GM23248 (cell line): Measurements from ENCODE around the gene INKA1. TPM values are rescaled to one million over a fixed set of nuclear protein-coding genes. Genes with fewer than 3 reads are reported as not detected.

Source experiments
- DNase-seq: peaks from one replicate; pipeline ENCODE4 v3.0.0-alpha.2; 2015
- H2AFZ ChIP-seq: fragments of 200-600 bp; sonication (generic); 2 replicates; pipeline ENCODE4 v1.6.1; 2016; ENCODE audit warnings: antibody characterized with exemption
- H3F3A ChIP-seq: fragments of 200-600 bp; sonication (generic); 2 replicates; pipeline ENCODE4 v1.6.1; 2016; ENCODE audit warnings: mild to moderate bottlenecking, antibody characterized with exemption, mixed run types; ENCODE audit not compliant: insufficient read depth
- H3K27ac ChIP-seq: fragments of 200-600 bp; sonication (generic); 2 replicates; pipeline ENCODE4 v1.5.1; 2016; ENCODE audit warnings: mild to moderate bottlenecking
- H3K27me3 ChIP-seq: fragments of 200-600 bp; sonication (generic); replicated peaks from 2 replicates; pipeline ENCODE4 v1.6.1; 2016; ENCODE audit warnings: mild to moderate bottlenecking; ENCODE audit not compliant: insufficient read depth
- H3K36me3 ChIP-seq: fragments of 200-600 bp; sonication (generic); 2 replicates; pipeline ENCODE4 v1.6.1; 2016; ENCODE audit warnings: low read depth, mild to moderate bottlenecking
- H3K4me1 ChIP-seq: fragments of 200-600 bp; sonication (generic); 2 replicates; pipeline ENCODE4 v1.6.1; 2016; ENCODE audit warnings: mild to moderate bottlenecking; ENCODE audit not compliant: insufficient read depth
- H3K4me2 ChIP-seq: fragments of 200-600 bp; sonication (generic); one replicate; pipeline ENCODE4 v1.6.1; 2016; ENCODE audit warnings: mild to moderate bottlenecking; ENCODE audit not compliant: unreplicated experiment
- H3K4me3 ChIP-seq: fragments of 200-600 bp; sonication (generic); 2 replicates; pipeline ENCODE4 v1.5.1; 2016; ENCODE audit warnings: mild to moderate bottlenecking
- H3K79me2 ChIP-seq: fragments of 200-600 bp; sonication (generic); 2 replicates; pipeline ENCODE4 v1.6.1; 2016; ENCODE audit warnings: mild to moderate bottlenecking; ENCODE audit not compliant: insufficient read depth
- H3K9ac ChIP-seq: fragments of 200-600 bp; sonication (generic); 2 replicates; pipeline ENCODE4 v1.6.1; 2016; ENCODE audit warnings: mild to moderate bottlenecking
- H3K9me2 ChIP-seq: fragments of 200-600 bp; sonication (generic); 2 replicates; pipeline ENCODE4 v1.6.1; 2016; ENCODE audit warnings: mixed run types, mild to moderate bottlenecking, moderate library complexity; ENCODE audit not compliant: insufficient read depth
- H3K9me3 ChIP-seq: fragments of 200-600 bp; sonication (generic); one replicate; pipeline ENCODE4 v1.6.1; 2017; ENCODE audit warnings: low read depth
- H4K20me1 ChIP-seq: fragments of 200-600 bp; sonication (generic); 2 replicates; pipeline ENCODE4 v1.6.0; 2016; ENCODE audit not compliant: insufficient read depth
- EZH2 ChIP-seq: fragments of 200-600 bp; sonication (generic); IDR thresholded peaks from 2 replicates; pipeline ENCODE4 v1.6.1; 2018; ENCODE audit warnings: antibody characterized with exemption, mild to moderate bottlenecking; ENCODE audit not compliant: insufficient read depth, poor library complexity, severe bottlenecking
- EZH2phosphoT487 ChIP-seq: fragments of 200-600 bp; sonication (generic); IDR thresholded peaks from 2 replicates; pipeline ENCODE4 v1.6.1; 2018; ENCODE audit warnings: antibody characterized with exemption, moderate library complexity, mild to moderate bottlenecking, low read depth; ENCODE audit not compliant: insufficient read depth
- WGBS, 2 experiments: methylation state at CpG; one replicate each; pipeline ENCODE4 v1.1.6; 2015 to 2017; ENCODE audit warnings: low lambda C conversion rate in 2 of 2, low coverage in 1 of 2; ENCODE audit errors: missing lambda C conversion rate in 2 of 2; 5-methylcytosine and 5-hydroxymethylcytosine counted together
- in situ Hi-C: fragments of 300-500 bp; cut with MboI; formaldehyde crosslinking; loops from 2 replicates; pipeline ENCODE4 v1.15.0; 2020
- polyA plus RNA-seq: library from polyadenylated mRNA; unstranded; fragments of >200 nt; fragmentation: Nextera tagmentation; extraction: Ambion mirVana; gene quantifications from 2 replicates; pipeline ENCODE4 v1.2.1, GENCODE V29; 2016
- total RNA-seq: library from RNA; depleted of rRNA; stranded (reverse); fragments of >200 nt; shearing (Covaris generic); gene quantifications from 2 replicates; pipeline ENCODE4 v1.2.3, GENCODE V29; 2014

Gene INKA1
- total and polyA plus RNA-seq, 2 experiments from 2014 or later = 7.1 to 7.2 TPM

GRCh38 chr3:49788056-49788455 is 15.0 kb upstream of the INKA1 start:
- WGBS, 2 experiments = 91 to 97% methylated on average over 2 of the region's 2 CpGs
- H3K27ac ChIP-seq = no peak overlapping the region
- H3F3A ChIP-seq = no peaks in the 10 kb centered on the region
- H3K4me3 ChIP-seq = no peak overlapping the region
- H3K4me2 ChIP-seq = no peak overlapping the region
- H3K4me1 ChIP-seq = peaks cover 14% of the 10 kb centered on the region; the same call in 1 of the 2 replicates
- TF ChIP-seq EZH2phosphoT487 (no peak), EZH2 (no peak)
- no peaks in the 10 kb centered on the region for H3K9me2 ChIP-seq
- no peaks in the 10 kb centered on the region for H4K20me1 ChIP-seq
- peaks cover 33% of the 10 kb centered on the region for H3K79me2 ChIP-seq
- H3K9me3 ChIP-seq = no peaks in the 10 kb centered on the region
- no peak overlapping the region for H3K9ac ChIP-seq
- H3K27me3 ChIP-seq = no peaks in the 10 kb centered on the region
- in situ Hi-C loops = no loop called here
- no peak overlapping the region for H2AFZ ChIP-seq
- no peak for DNase-seq
- no peaks in the 10 kb centered on the region for H3K36me3 ChIP-seq

- WGBS, 2 experiments = 64 to 67% methylated on average over 9 of the region's 9 CpGs
- in situ Hi-C loops = no loop called here
Observed at GRCh38 chr3:49790626-49791411, 12.2 kb upstream of the INKA1 start.

GRCh38 chr3:49791571-49791970 is 11.5 kb upstream of the INKA1 start:
- no peaks in the 10 kb centered on the region for H4K20me1 ChIP-seq
- WGBS, 2 experiments = 88 to 93% methylated on average over 4 of the region's 4 CpGs
- TF ChIP-seq EZH2phosphoT487 (no peak), EZH2 (no peak)
- H3K9ac ChIP-seq = no peak overlapping the region
- no peak overlapping the region for H3K4me3 ChIP-seq
- no peak overlapping the region for H3K27ac ChIP-seq
- no peaks in the 10 kb centered on the region for H3K9me2 ChIP-seq
- no peak overlapping the region for H3K4me2 ChIP-seq
- DNase-seq = no peak
- in situ Hi-C loops = no loop called here
- no peaks in the 10 kb centered on the region for H3K79me2 ChIP-seq
- no peaks in the 10 kb centered on the region for H3K27me3 ChIP-seq
- H2AFZ ChIP-seq = no peak overlapping the region
- H3K36me3 ChIP-seq = no peaks in the 10 kb centered on the region
- H3K9me3 ChIP-seq = no peaks in the 10 kb centered on the region
- H3K4me1 ChIP-seq = 0 out of 2 replicates have a peak, but pooled peaks cover 6% of the 10 kb centered on the region
- no peaks in the 10 kb centered on the region for H3F3A ChIP-seq

More at GRCh38 chr3:49790626-49791411, 12.2 kb upstream of the INKA1 start:
- H3K4me1 ChIP-seq = 0 out of 2 replicates have a peak, but pooled peaks cover 6% of the 10 kb centered on the region
- TF ChIP-seq EZH2 = no peak
- no peak overlapping the region for H3K9ac ChIP-seq
- DNase-seq = no peak
- H3K36me3 ChIP-seq = no peaks in the 10 kb centered on the region
- H3K4me2 ChIP-seq = no peak overlapping the region
- no peaks in the 10 kb centered on the region for H3K9me3 ChIP-seq
- no peaks in the 10 kb centered on the region for H3F3A ChIP-seq
- peaks cover 5% of the 10 kb centered on the region for H3K79me2 ChIP-seq
- H3K27me3 ChIP-seq = no peaks in the 10 kb centered on the region
- no peaks in the 10 kb centered on the region for H4K20me1 ChIP-seq
- no peak overlapping the region for H2AFZ ChIP-seq
- no peak overlapping the region for H3K4me3 ChIP-seq
- H3K9me2 ChIP-seq = no peaks in the 10 kb centered on the region
- H3K27ac ChIP-seq = no peak overlapping the region

- H3K27ac ChIP-seq = no peak overlapping the region
- 78 to 81% methylated on average over 10 of the region's 10 CpGs for WGBS, 2 experiments
- H3K9me2 ChIP-seq = no peaks in the 10 kb centered on the region
- in situ Hi-C loops = no loop called here
- no peaks in the 10 kb centered on the region for H3K9me3 ChIP-seq
- H2AFZ ChIP-seq = no peak overlapping the region
- no peak for TF ChIP-seq EZH2phosphoT487
- TF ChIP-seq EZH2 = no peak
- no peaks in the 10 kb centered on the region for H4K20me1 ChIP-seq
- no peaks in the 10 kb centered on the region for H3K36me3 ChIP-seq
- no peaks in the 10 kb centered on the region for H3K27me3 ChIP-seq
- no peak overlapping the region for H3K4me2 ChIP-seq
- no peak overlapping the region for H3K9ac ChIP-seq
- H3K4me3 ChIP-seq = no peak overlapping the region
- no peaks in the 10 kb centered on the region for H3F3A ChIP-seq
- no peaks in the 10 kb centered on the region for H3K79me2 ChIP-seq
- no peaks in the 10 kb centered on the region for H3K4me1 ChIP-seq
- DNase-seq = no peak
Observed at GRCh38 chr3:49792371-49793150, 10.5 kb upstream of the INKA1 start.
